ENCODE results near the gene KRT39. TPM values are rescaled to one million over a fixed set of nuclear protein-coding genes. Genes with fewer than 3 reads are reported as not detected.

Gene KRT39
- not detected for total RNA-seq
- polyA plus RNA-seq: not detected

GRCh38 chr17:40966848-40967247 is at the start of gene KRT39:
Gene KRT39 (minus strand): TSS chr17:40966948. CDS start chr17:40966856, 92 bp downstream.
- H3K36me3 ChIP-seq (ENCODE audit: insufficient read depth, low read length): no peaks in the 10 kb centered on the region
- ChIA-PET CTCF (interaction anchor here (1.4 kb wide), 1 partner anchor 19 kb away, joined by 3 read pairs; no protein-coding TSS in a partner anchor), POLR2A (no interaction called here)
- no peaks in the 10 kb centered on the region for H3K9me3 ChIP-seq (ENCODE audit: low read length)
- H3K27ac ChIP-seq (ENCODE audit: low read depth, low read length): no peak within 1 kb of the TSS
- Mint-ChIP-seq H3K4me1 (peaks cover 5 to 6% (median 5%) of the 10 kb centered on the region in 3 donors), H3K27me3 (peaks cover 14 to 48% of the 10 kb centered on the region in 2 donors), H3K36me3 (no peaks in the 10 kb centered on the region), H3K4me3 (no peak within 1 kb of the TSS), H3K27ac (no peak within 1 kb of the TSS), H3K9me3 (peaks cover 0 to 4% (median 0%) of the 10 kb centered on the region in 5 donors)
- H3K4me1 ChIP-seq (ENCODE audit: insufficient read depth, low read length): no peaks in the 10 kb centered on the region
- DNase-seq: no peak
- no peaks in the 10 kb centered on the region for H3K27me3 ChIP-seq (ENCODE audit: insufficient read depth, low read length, poor library complexity, severe bottlenecking)
- H3K4me3 ChIP-seq (ENCODE audit: low read length): no peak within 1 kb of the TSS

GRCh38 chr17:41015454-41015853 is 48.7 kb upstream of the KRT39 start:
- H3K4me1 Mint-ChIP-seq: no peaks in the 10 kb centered on the region
- ChIA-PET CTCF (no interaction called here), POLR2A (no interaction called here)

GRCh38 chr17:41013606-41014005 is 46.9 kb upstream of the KRT39 start:
- ChIA-PET POLR2A (no interaction called here), CTCF (no interaction called here)
- Histone ChIP-seq H3K27me3 (ENCODE audit: insufficient read depth, low read length, poor library complexity, severe bottlenecking) (peaks cover 4% of the 10 kb centered on the region), H3K4me1 (ENCODE audit: insufficient read depth, low read length) (no peaks in the 10 kb centered on the region), H3K4me3 (ENCODE audit: low read length) (no peak overlapping the region), H3K36me3 (ENCODE audit: insufficient read depth, low read length) (no peaks in the 10 kb centered on the region), H3K9me3 (ENCODE audit: low read length) (no peaks in the 10 kb centered on the region), H3K27ac (ENCODE audit: low read depth, low read length) (no peak overlapping the region)
- peaks cover 0 to 2% (median 0%) of the 10 kb centered on the region in 3 donors for H3K36me3 Mint-ChIP-seq
- no peaks in the 10 kb centered on the region for H3K9me3 Mint-ChIP-seq
- peaks cover 2 to 18% of the 10 kb centered on the region in 2 donors for H3K27me3 Mint-ChIP-seq
- H3K4me3 Mint-ChIP-seq: no peak overlapping the region
- no peak overlapping the region for H3K27ac Mint-ChIP-seq
- no peak for DNase-seq
- H3K4me1 Mint-ChIP-seq: no peaks in the 10 kb centered on the region

More at GRCh38 chr17:41015454-41015853, 48.7 kb upstream of the KRT39 start:
- Histone ChIP-seq H3K27me3 (ENCODE audit: insufficient read depth, low read length, poor library complexity, severe bottlenecking) (no peaks in the 10 kb centered on the region), H3K27ac (ENCODE audit: low read depth, low read length) (no peak overlapping the region), H3K36me3 (ENCODE audit: insufficient read depth, low read length) (no peaks in the 10 kb centered on the region), H3K4me1 (ENCODE audit: insufficient read depth, low read length) (no peaks in the 10 kb centered on the region), H3K4me3 (ENCODE audit: low read length) (no peak overlapping the region), H3K9me3 (ENCODE audit: low read length) (no peaks in the 10 kb centered on the region)
- DNase-seq: no peak
- H3K27ac Mint-ChIP-seq: no peak overlapping the region
- H3K4me3 Mint-ChIP-seq: no peak overlapping the region
- H3K9me3 Mint-ChIP-seq: no peaks in the 10 kb centered on the region
- H3K27me3 Mint-ChIP-seq: peaks cover 0 to 18% of the 10 kb centered on the region in 2 donors
- H3K36me3 Mint-ChIP-seq: peaks cover 0 to 2% (median 0%) of the 10 kb centered on the region in 3 donors

GRCh38 chr17:41013181-41013580 is 46.4 kb upstream of the KRT39 start:
- Histone ChIP-seq H3K4me1 (ENCODE audit: insufficient read depth, low read length) (no peaks in the 10 kb centered on the region), H3K4me3 (ENCODE audit: low read length) (no peak overlapping the region), H3K9me3 (ENCODE audit: low read length) (no peaks in the 10 kb centered on the region), H3K27me3 (ENCODE audit: insufficient read depth, low read length, poor library complexity, severe bottlenecking) (peaks cover 4% of the 10 kb centered on the region), H3K36me3 (ENCODE audit: insufficient read depth, low read length) (no peaks in the 10 kb centered on the region), H3K27ac (ENCODE audit: low read depth, low read length) (no peak overlapping the region)
- H3K4me3 Mint-ChIP-seq: no peak overlapping the region
- peaks cover 2 to 18% of the 10 kb centered on the region in 2 donors for H3K27me3 Mint-ChIP-seq
- ChIA-PET POLR2A (no interaction called here), CTCF (no interaction called here)
- H3K36me3 Mint-ChIP-seq: no peaks in the 10 kb centered on the region
- no peaks in the 10 kb centered on the region for H3K9me3 Mint-ChIP-seq
- no peaks in the 10 kb centered on the region for H3K4me1 Mint-ChIP-seq
- DNase-seq: no peak
- no peak overlapping the region for H3K27ac Mint-ChIP-seq

- Histone ChIP-seq H3K9me3 (ENCODE audit: low read length) (no peaks in the 10 kb centered on the region), H3K4me1 (ENCODE audit: insufficient read depth, low read length) (no peaks in the 10 kb centered on the region), H3K27me3 (ENCODE audit: insufficient read depth, low read length, poor library complexity, severe bottlenecking) (peaks cover 4% of the 10 kb centered on the region), H3K27ac (ENCODE audit: low read depth, low read length) (no peak overlapping the region), H3K4me3 (ENCODE audit: low read length) (no peak overlapping the region), H3K36me3 (ENCODE audit: insufficient read depth, low read length) (no peaks in the 10 kb centered on the region)
- H3K4me1 Mint-ChIP-seq: no peaks in the 10 kb centered on the region
- no peaks in the 10 kb centered on the region for H3K9me3 Mint-ChIP-seq
- peaks cover 3 to 15% of the 10 kb centered on the region in 2 donors for H3K27me3 Mint-ChIP-seq
- H3K36me3 Mint-ChIP-seq: no peaks in the 10 kb centered on the region
- no peak overlapping the region for H3K4me3 Mint-ChIP-seq
- no peak overlapping the region for H3K27ac Mint-ChIP-seq
- ChIA-PET CTCF (no interaction called here), POLR2A (no interaction called here)
- DNase-seq: no peak
These were observed 45.8 kb upstream of the KRT39 start for GRCh38 chr17:41012326-41013120.

- Histone ChIP-seq H3K4me3 (ENCODE audit: low read length) (no peak overlapping the region), H3K27ac (ENCODE audit: low read depth, low read length) (no peak overlapping the region), H3K9me3 (ENCODE audit: low read length) (no peaks in the 10 kb centered on the region), H3K27me3 (ENCODE audit: insufficient read depth, low read length, poor library complexity, severe bottlenecking) (peaks cover 4% of the 10 kb centered on the region), H3K36me3 (ENCODE audit: insufficient read depth, low read length) (no peaks in the 10 kb centered on the region), H3K4me1 (ENCODE audit: insufficient read depth, low read length) (no peaks in the 10 kb centered on the region)
- H3K27ac Mint-ChIP-seq: no peak overlapping the region
- ChIA-PET CTCF (no interaction called here), POLR2A (no interaction called here)
- no peaks in the 10 kb centered on the region for H3K36me3 Mint-ChIP-seq
- no peaks in the 10 kb centered on the region for H3K9me3 Mint-ChIP-seq
- H3K27me3 Mint-ChIP-seq: peaks cover 3 to 13% of the 10 kb centered on the region in 2 donors
- no peak overlapping the region for H3K4me3 Mint-ChIP-seq
- no peaks in the 10 kb centered on the region for H3K4me1 Mint-ChIP-seq
- no peak for DNase-seq
These were observed 43.7 kb upstream of the KRT39 start for GRCh38 chr17:41010441-41010840.

- CTCF ChIA-PET: interaction anchor here (0.9 kb wide), 1 partner anchor 12 kb away, joined by 3 read pairs; no protein-coding TSS in a partner anchor
- DNase-seq: no peak
- H3K4me3 ChIP-seq (ENCODE audit: low read length): no peak overlapping the region
- H3K36me3 ChIP-seq (ENCODE audit: insufficient read depth, low read length): no peaks in the 10 kb centered on the region
- POLR2A ChIA-PET: no interaction called here
- Mint-ChIP-seq H3K9me3 (no peaks in the 10 kb centered on the region), H3K4me1 (no peaks in the 10 kb centered on the region), H3K36me3 (no peaks in the 10 kb centered on the region), H3K4me3 (no peak overlapping the region), H3K27ac (no peak overlapping the region), H3K27me3 (peaks cover 3 to 11% of the 10 kb centered on the region in 2 donors)
- H3K9me3 ChIP-seq (ENCODE audit: low read length): no peaks in the 10 kb centered on the region
- H3K4me1 ChIP-seq (ENCODE audit: insufficient read depth, low read length): no peaks in the 10 kb centered on the region
- peaks cover 4% of the 10 kb centered on the region for H3K27me3 ChIP-seq (ENCODE audit: insufficient read depth, low read length, poor library complexity, severe bottlenecking)
- H3K27ac ChIP-seq (ENCODE audit: low read depth, low read length): no peak overlapping the region
These were observed 43.2 kb upstream of the KRT39 start for GRCh38 chr17:41009936-41010335.

- Histone ChIP-seq H3K4me1 (ENCODE audit: insufficient read depth, low read length) (no peaks in the 10 kb centered on the region), H3K36me3 (ENCODE audit: insufficient read depth, low read length) (no peaks in the 10 kb centered on the region), H3K27me3 (ENCODE audit: insufficient read depth, low read length, poor library complexity, severe bottlenecking) (peaks cover 4% of the 10 kb centered on the region), H3K9me3 (ENCODE audit: low read length) (no peaks in the 10 kb centered on the region), H3K27ac (ENCODE audit: low read depth, low read length) (no peak overlapping the region), H3K4me3 (ENCODE audit: low read length) (no peak overlapping the region)
- Mint-ChIP-seq H3K36me3 (no peaks in the 10 kb centered on the region), H3K4me1 (no peaks in the 10 kb centered on the region), H3K4me3 (no peak overlapping the region), H3K27me3 (peaks cover 3 to 12% of the 10 kb centered on the region in 2 donors), H3K9me3 (no peaks in the 10 kb centered on the region), H3K27ac (no peak overlapping the region)
- CTCF ChIA-PET: interaction anchor here (0.9 kb wide), 1 partner anchor 12 kb away, joined by 3 read pairs; no protein-coding TSS in a partner anchor
- POLR2A ChIA-PET: no interaction called here
- no peak for DNase-seq
These were observed 42.6 kb upstream of the KRT39 start for GRCh38 chr17:41009301-41009760.

Data from CD8-positive, alpha-beta memory T cell (primary cell).